H1 (cell line): ENCODE results near the gene RELCH. TPM values are rescaled to one million over a fixed set of nuclear protein-coding genes. Genes with fewer than 3 reads are reported as not detected.
"Not testable (repeated sequence)": the region's sequence is repeated elsewhere in the genome, so short reads cannot be mapped to it uniquely, and the experiment has no call there.

Experiments used
- CTCF ChIA-PET: fragments of 300-600 bp; sonication (Branson Sonifier 250); formaldehyde crosslinking; loops from one replicate; lab custom pipeline; 2021; ENCODE audit not compliant: partially characterized antibody; lab: Charles Lee
- POLR2A ChIA-PET: fragments of 300-600 bp; sonication (Branson Sonifier 250); formaldehyde crosslinking; loops from one replicate; lab custom pipeline; 2021; ENCODE audit warnings: inconsistent platforms; ENCODE audit not compliant: partially characterized antibody; lab: Charles Lee
- DNase-seq, 2 experiments: peaks; one replicate each; pipeline versions ENCODE4 v3.0.0 to v3.0.0-alpha.2; 2010 to 2022; ENCODE audit warnings: low spot score in 2 of 2, low read depth in 1 of 2, mixed read lengths in 1 of 2
- FAIRE-seq: peaks from 2 replicates; lab custom pipeline; 2011; peaks lifted over from hg19 to GRCh38; lab: Jason Lieb, UNC
- H2AFZ ChIP-seq: 2 replicates; pipeline ENCODE4 v1.8.1; 2012; ENCODE audit warnings: low read length, inconsistent platforms
- H2AK5ac ChIP-seq: 2 replicates; pipeline ENCODE4 v1.6.1; 2013; ENCODE audit warnings: low read depth, low read length
- H2BK120ac ChIP-seq: replicated peaks from 2 replicates; pipeline ENCODE3; 2013; ENCODE audit warnings: low read depth, low read length, inconsistent platforms
- H2BK12ac ChIP-seq: 2 replicates; pipeline ENCODE4 v1.6.1; 2013; ENCODE audit warnings: low read depth, low read length
- H2BK15ac ChIP-seq: 2 replicates; pipeline ENCODE4 v1.6.1; 2013; ENCODE audit warnings: low read length
- H2BK20ac ChIP-seq: 2 replicates; pipeline ENCODE4 v1.6.1; 2013; ENCODE audit warnings: low read length
- H2BK5ac ChIP-seq: 2 replicates; pipeline ENCODE4 v1.6.1; 2013; ENCODE audit warnings: low read depth, low read length
- H3K14ac ChIP-seq: 2 replicates; pipeline ENCODE4 v1.6.1; 2013; ENCODE audit warnings: inconsistent platforms; ENCODE audit not compliant: insufficient read length
- H3K18ac ChIP-seq: 2 replicates; pipeline ENCODE4 v1.6.1; 2013; ENCODE audit warnings: low read length; ENCODE audit errors: extremely low read depth
- H3K23ac ChIP-seq: 2 replicates; pipeline ENCODE4 v1.6.1; 2013; ENCODE audit warnings: inconsistent platforms; ENCODE audit not compliant: insufficient read length
- H3K23me2 ChIP-seq: 2 replicates; pipeline ENCODE4 v1.6.1; 2013; ENCODE audit warnings: low read depth, low read length
- H3K27ac ChIP-seq: 2 replicates; pipeline ENCODE4 v1.6.1; 2011; ENCODE audit warnings: low read depth, low read length, inconsistent platforms
- H3K27me3 ChIP-seq, 4 experiments: replicated peaks in 1 of 4; 1 replicate in 1 of 4; 2 replicates in 3 of 4; pipeline versions ENCODE4 v1.6.1 to v1.8.1; 2011 to 2013; ENCODE audit warnings: low read length in 3 of 4, mild to moderate bottlenecking in 3 of 4, inconsistent platforms in 2 of 4, mixed read lengths in 2 of 4, moderate library complexity in 1 of 4; ENCODE audit not compliant: control insufficient read depth in 3 of 4, insufficient read depth in 3 of 4; ENCODE audit errors: extremely low read depth in 1 of 4
- H3K36me3 ChIP-seq, 4 experiments: 2 replicates each; pipeline versions ENCODE4 v1.6.1 to v1.8.1; 2011 to 2013; ENCODE audit warnings: mild to moderate bottlenecking in 4 of 4, low read length in 3 of 4, moderate library complexity in 2 of 4, control low read depth in 1 of 4, inconsistent platforms in 1 of 4; ENCODE audit not compliant: insufficient read depth in 4 of 4, control insufficient read depth in 2 of 4
- H3K4ac ChIP-seq: replicated peaks from 2 replicates; pipeline ENCODE3; 2013; ENCODE audit warnings: low read length, low read depth, mixed read lengths, inconsistent platforms; ENCODE audit not compliant: insufficient read length
- H3K4me1 ChIP-seq, 4 experiments: replicated peaks in 1 of 4; 1 replicate in 1 of 4; 2 replicates in 3 of 4; pipeline versions ENCODE4 v1.6.1 to v1.8.1; 2011 to 2013; ENCODE audit warnings: low read length in 3 of 4, inconsistent platforms in 2 of 4, mixed read lengths in 1 of 4; ENCODE audit not compliant: insufficient read depth in 4 of 4, control insufficient read depth in 3 of 4
- H3K4me2 ChIP-seq, 2 experiments: 2 replicates each; pipeline versions ENCODE4 v1.6.1 to v1.8.1; 2011 to 2013; ENCODE audit warnings: low read depth in 2 of 2, low read length in 2 of 2, control low read depth in 1 of 2, inconsistent platforms in 1 of 2, mild to moderate bottlenecking in 1 of 2; ENCODE audit not compliant: insufficient read depth in 1 of 2
- H3K4me3 ChIP-seq, 4 experiments: fragments of 200-600, 300-600 bp in 1 of 4; sonication (generic), shearing (Covaris generic), sonication (Bioruptor Twin) in 1 of 4; 2 replicates each; pipeline versions ENCODE4 v1.5.1 to v1.8.1; 2011 to 2016; ENCODE audit warnings: low read length in 4 of 4, low read depth in 3 of 4, control low read depth in 2 of 4, inconsistent platforms in 2 of 4, mild to moderate bottlenecking in 2 of 4, mixed read lengths in 1 of 4, moderate library complexity in 1 of 4; ENCODE audit not compliant: insufficient read depth in 2 of 4; ENCODE audit errors: extremely low read depth in 1 of 4
- H3K56ac ChIP-seq: replicated peaks from 2 replicates; pipeline ENCODE3; 2013; ENCODE audit warnings: low read depth, mild to moderate bottlenecking, mixed read lengths, low read length, inconsistent platforms; ENCODE audit not compliant: insufficient read length
- H3K79me1 ChIP-seq: 2 replicates; pipeline ENCODE4 v1.6.1; 2013; ENCODE audit warnings: low read depth, low read length, control low read depth
- H3K79me2 ChIP-seq, 2 experiments: 2 replicates each; pipeline versions ENCODE4 v1.6.1 to v1.8.1; 2012 to 2013; ENCODE audit warnings: low read length in 2 of 2, mild to moderate bottlenecking in 2 of 2, inconsistent platforms in 1 of 2; ENCODE audit not compliant: insufficient read depth in 2 of 2, control insufficient read depth in 1 of 2
- H3K9ac ChIP-seq, 4 experiments: replicated peaks in 1 of 4; 1 replicate in 1 of 4; 2 replicates in 3 of 4; pipeline versions ENCODE4 v1.6.1 to v1.8.1; 2011 to 2013; ENCODE audit warnings: low read depth in 3 of 4, low read length in 3 of 4, control low read depth in 2 of 4, mild to moderate bottlenecking in 2 of 4, moderate library complexity in 2 of 4, inconsistent platforms in 1 of 4; ENCODE audit errors: extremely low read depth in 1 of 4
- H3K9me3 ChIP-seq, 2 experiments: 2 replicates each; pipeline versions ENCODE4 v1.6.1 to v1.8.1; 2012 to 2013; ENCODE audit warnings: mild to moderate bottlenecking in 2 of 2, moderate library complexity in 2 of 2, control low read depth in 1 of 2, inconsistent platforms in 1 of 2, low read depth in 1 of 2, low read length in 1 of 2, mixed read lengths in 1 of 2; ENCODE audit not compliant: insufficient read depth in 2 of 2
- H4K20me1 ChIP-seq, 2 experiments: replicated peaks in 1 of 2; 2 replicates each; pipeline versions ENCODE3 to v1.8.1; 2011 to 2013; ENCODE audit warnings: inconsistent platforms in 2 of 2, low read length in 2 of 2, mild to moderate bottlenecking in 1 of 2; ENCODE audit not compliant: insufficient read depth in 2 of 2, control insufficient read depth in 1 of 2
- H4K5ac ChIP-seq: 2 replicates; pipeline ENCODE4 v1.6.1; 2013; ENCODE audit warnings: low read length, low read depth, mixed read lengths, inconsistent platforms; ENCODE audit not compliant: insufficient read length
- H4K8ac ChIP-seq: 2 replicates; pipeline ENCODE4 v1.8.0; 2013; ENCODE audit warnings: mild to moderate bottlenecking, moderate library complexity, low read length, inconsistent platforms; ENCODE audit not compliant: insufficient read depth; ENCODE audit errors: extremely low read depth
- H4K91ac ChIP-seq: replicated peaks from 2 replicates; pipeline ENCODE3; 2013; ENCODE audit warnings: low read length, mixed read lengths, inconsistent platforms; ENCODE audit not compliant: insufficient read length
- FOSL1 ChIP-seq: IDR thresholded peaks from 2 replicates; pipeline ENCODE4 v1.6.1; 2011; ENCODE audit warnings: mild to moderate bottlenecking, low read depth, low read length, moderate library complexity; ENCODE audit not compliant: insufficient read depth
- KDM4A ChIP-seq: IDR thresholded peaks from one replicate; pipeline ENCODE4 v1.7.1; 2012; ENCODE audit warnings: low read depth, mild to moderate bottlenecking, moderate library complexity, low read length, inconsistent platforms; ENCODE audit not compliant: severe bottlenecking
- NANOG ChIP-seq: IDR thresholded peaks from 2 replicates; pipeline ENCODE4 v1.6.1; 2011; ENCODE audit warnings: low read length, low read depth, mild to moderate bottlenecking, inconsistent platforms; ENCODE audit not compliant: insufficient read depth, poor library complexity, severe bottlenecking
- RAD21 ChIP-seq, 2 experiments: IDR thresholded peaks in 1 of 2; conservative IDR thresholded peaks in 1 of 2; 2 replicates each; pipeline ENCODE4 v1.6.1; 2011; ENCODE audit warnings: low read depth in 2 of 2, low read length in 2 of 2, improper control_type of control experiment in 1 of 2, inconsistent platforms in 1 of 2, mild to moderate bottlenecking in 1 of 2, moderate library complexity in 1 of 2
- WGBS, 2 experiments: shearing (Covaris generic) in 1 of 2; methylation state at CpG; one replicate each; pipeline versions ENCODE4 v1.1.6 to v1.1.7; 2013 to 2015; ENCODE audit warnings: low lambda C conversion rate in 2 of 2, mixed read lengths in 2 of 2, inconsistent platforms in 1 of 2, low coverage in 1 of 2, missing lambda C conversion rate in 1 of 2; ENCODE audit not compliant: insufficient replicate concordance in 2 of 2, insufficient coverage in 1 of 2, insufficient read length in 1 of 2; ENCODE audit errors: extremely low coverage in 1 of 2, missing lambda C conversion rate in 1 of 2; 5-methylcytosine and 5-hydroxymethylcytosine counted together
- polyA plus RNA-seq, 7 experiments: library from polyadenylated mRNA; depleted of rRNA in 3 of 7; stranded (reverse) in 5 of 7; unstranded in 2 of 7; fragments of >200 nt in 5 of 7; fragments of 200-250 nt in 2 of 7; gene quantifications; 1 replicate in 5 of 7; 2 replicates in 1 of 7; 4 replicates in 1 of 7; pipeline versions ENCODE4 v1.2.1 to v1.2.3, GENCODE V29; 2011 to 2013; ENCODE audit warnings: missing spikeins in 2 of 7, mixed read lengths in 2 of 7
- total RNA-seq: library from RNA; stranded (reverse); fragmentation: NEBNext Ultra II Directional; extraction: Animal tissue kit (Norgen Biotek cat#: 25700); gene quantifications from 2 replicates; pipeline ENCODE4 v1.2.1, GENCODE V29; 2021

The RELCH gene
- total and polyA plus RNA-seq, 2 of the 8 experiments (the other 6 are each of a cell fraction or from before 2014, with no cell fraction given), result 7.3 to 26.9 TPM

DNA sequence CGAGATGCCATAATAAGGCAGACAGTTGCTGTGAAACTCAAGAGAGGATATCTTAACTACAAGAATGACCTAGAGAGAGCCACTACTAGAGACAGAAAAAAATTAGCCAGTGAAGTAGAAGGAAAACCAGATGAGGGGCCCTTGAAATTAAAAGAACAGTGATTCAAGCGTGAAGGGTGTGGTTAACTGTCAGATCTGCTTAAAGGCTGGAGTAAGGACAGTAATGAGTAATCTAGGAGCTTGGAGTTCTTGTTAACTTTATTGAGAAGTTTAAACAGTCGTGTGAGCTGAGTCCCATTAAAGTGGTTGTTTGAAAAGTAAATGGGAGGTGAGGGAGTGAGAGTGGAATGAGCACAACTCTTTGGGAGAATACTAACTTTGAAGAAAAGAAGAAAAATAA lies 21.5 kb upstream of the RELCH start (continued):
- TF ChIP-seq NANOG (no peak), KDM4A (no peak), FOSL1 (no peak), RAD21 (IDR thresholded peaks at IDR 0.05 in 1 of 2, conservative IDR thresholded peaks at IDR 0.05 in 1 of 2; ENCODE audit: low read depth in 2 of 2, low read length in 2 of 2) (no peak)

DNA sequence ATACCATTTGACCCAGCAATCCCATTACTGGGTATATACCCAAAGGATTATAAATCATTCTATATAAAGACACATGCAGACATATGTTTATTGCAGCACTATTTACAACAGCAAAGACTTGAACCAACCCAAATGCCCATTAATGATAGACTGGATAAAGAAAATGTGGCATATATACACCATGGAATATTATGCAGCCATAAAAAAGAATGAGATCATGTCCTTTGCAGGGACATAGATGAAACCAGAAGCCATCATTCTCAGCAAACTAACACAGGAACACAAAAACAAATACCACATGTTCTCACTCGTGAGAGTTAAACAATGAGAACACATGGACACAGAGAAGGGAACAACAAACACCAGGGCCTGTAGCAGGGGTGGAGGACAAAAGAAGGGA lies 20.5 kb upstream of the RELCH start:
- CTCF ChIA-PET, result not testable (repeated sequence)

More for the DNA sequence above, 20.5 kb upstream of the RELCH start:
- WGBS, 2 experiments, result 79% methylated on average over 1 of the region's 1 CpG; no CpG with 5 or more reads in 1 of the 2 experiments
- H3K4me3 ChIP-seq, H3K23me2 ChIP-seq, FAIRE-seq, H4K20me1 ChIP-seq, H3K27ac ChIP-seq, H3K9ac ChIP-seq, H4K8ac ChIP-seq, H2BK5ac ChIP-seq, H3K79me2 ChIP-seq, H3K4me1 ChIP-seq, H4K91ac ChIP-seq, H3K14ac ChIP-seq, H2AFZ ChIP-seq, H2BK15ac ChIP-seq, H2BK20ac ChIP-seq, H2AK5ac ChIP-seq, H3K4ac ChIP-seq, H3K27me3 ChIP-seq, H3K4me2 ChIP-seq, H3K79me1 ChIP-seq, H4K5ac ChIP-seq, H3K56ac ChIP-seq, DNase-seq, H2BK12ac ChIP-seq, H3K18ac ChIP-seq, H2BK120ac ChIP-seq, H3K23ac ChIP-seq, H3K36me3 ChIP-seq, POLR2A ChIA-PET, H3K9me3 ChIP-seq: not testable (repeated sequence)
